Transverse colon (tissue), 4 donors: Measurements from ENCODE around the gene DKK3.

Source experiments
- CTCF ChIP-seq, 5 experiments: fragments of 200-600 bp in 3 of 5; fragments of 450-650 bp in 2 of 5; sonication (generic) in 3 of 5; IDR thresholded peaks; 1 replicate in 2 of 5; 2 replicates in 3 of 5; pipeline ENCODE4 v1.5.1; 2016 to 2017; ENCODE audit warnings: antibody characterized with exemption in 5 of 5, inconsistent platforms in 3 of 5, mild to moderate bottlenecking in 2 of 5, moderate library complexity in 1 of 5
- POLR2AphosphoS5 ChIP-seq, 3 donors: sonication (generic); formaldehyde crosslinking; IDR thresholded peaks; one replicate each; pipeline ENCODE4 v1.6.1; 2016; ENCODE audit warnings: antibody characterized with exemption in 3 of 3

- TF ChIP-seq POLR2AphosphoS5 (IDR thresholded peaks at IDR 0.05), result no peak
- no peak for TF ChIP-seq CTCF (IDR thresholded peaks at IDR 0.05)
Measured at GRCh38 chr11:11959601-11960000, 48.8 kb downstream of the DKK3 start.
